ENCODE data around the gene ARAP2.

Gene ARAP2, protein sequence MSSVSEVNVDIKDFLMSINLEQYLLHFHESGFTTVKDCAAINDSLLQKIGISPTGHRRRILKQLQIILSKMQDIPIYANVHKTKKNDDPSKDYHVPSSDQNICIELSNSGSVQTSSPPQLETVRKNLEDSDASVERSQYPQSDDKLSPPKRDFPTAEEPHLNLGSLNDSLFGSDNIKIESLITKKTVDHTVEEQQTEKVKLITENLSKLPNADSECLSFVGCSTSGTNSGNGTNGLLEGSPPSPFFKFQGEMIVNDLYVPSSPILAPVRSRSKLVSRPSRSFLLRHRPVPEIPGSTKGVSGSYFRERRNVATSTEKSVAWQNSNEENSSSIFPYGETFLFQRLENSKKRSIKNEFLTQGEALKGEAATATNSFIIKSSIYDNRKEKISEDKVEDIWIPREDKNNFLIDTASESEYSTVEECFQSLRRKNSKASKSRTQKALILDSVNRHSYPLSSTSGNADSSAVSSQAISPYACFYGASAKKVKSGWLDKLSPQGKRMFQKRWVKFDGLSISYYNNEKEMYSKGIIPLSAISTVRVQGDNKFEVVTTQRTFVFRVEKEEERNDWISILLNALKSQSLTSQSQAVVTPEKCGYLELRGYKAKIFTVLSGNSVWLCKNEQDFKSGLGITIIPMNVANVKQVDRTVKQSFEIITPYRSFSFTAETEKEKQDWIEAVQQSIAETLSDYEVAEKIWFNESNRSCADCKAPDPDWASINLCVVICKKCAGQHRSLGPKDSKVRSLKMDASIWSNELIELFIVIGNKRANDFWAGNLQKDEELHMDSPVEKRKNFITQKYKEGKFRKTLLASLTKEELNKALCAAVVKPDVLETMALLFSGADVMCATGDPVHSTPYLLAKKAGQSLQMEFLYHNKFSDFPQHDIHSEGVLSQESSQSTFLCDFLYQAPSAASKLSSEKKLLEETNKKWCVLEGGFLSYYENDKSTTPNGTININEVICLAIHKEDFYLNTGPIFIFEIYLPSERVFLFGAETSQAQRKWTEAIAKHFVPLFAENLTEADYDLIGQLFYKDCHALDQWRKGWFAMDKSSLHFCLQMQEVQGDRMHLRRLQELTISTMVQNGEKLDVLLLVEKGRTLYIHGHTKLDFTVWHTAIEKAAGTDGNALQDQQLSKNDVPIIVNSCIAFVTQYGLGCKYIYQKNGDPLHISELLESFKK (N-terminal part only)

DNA sequence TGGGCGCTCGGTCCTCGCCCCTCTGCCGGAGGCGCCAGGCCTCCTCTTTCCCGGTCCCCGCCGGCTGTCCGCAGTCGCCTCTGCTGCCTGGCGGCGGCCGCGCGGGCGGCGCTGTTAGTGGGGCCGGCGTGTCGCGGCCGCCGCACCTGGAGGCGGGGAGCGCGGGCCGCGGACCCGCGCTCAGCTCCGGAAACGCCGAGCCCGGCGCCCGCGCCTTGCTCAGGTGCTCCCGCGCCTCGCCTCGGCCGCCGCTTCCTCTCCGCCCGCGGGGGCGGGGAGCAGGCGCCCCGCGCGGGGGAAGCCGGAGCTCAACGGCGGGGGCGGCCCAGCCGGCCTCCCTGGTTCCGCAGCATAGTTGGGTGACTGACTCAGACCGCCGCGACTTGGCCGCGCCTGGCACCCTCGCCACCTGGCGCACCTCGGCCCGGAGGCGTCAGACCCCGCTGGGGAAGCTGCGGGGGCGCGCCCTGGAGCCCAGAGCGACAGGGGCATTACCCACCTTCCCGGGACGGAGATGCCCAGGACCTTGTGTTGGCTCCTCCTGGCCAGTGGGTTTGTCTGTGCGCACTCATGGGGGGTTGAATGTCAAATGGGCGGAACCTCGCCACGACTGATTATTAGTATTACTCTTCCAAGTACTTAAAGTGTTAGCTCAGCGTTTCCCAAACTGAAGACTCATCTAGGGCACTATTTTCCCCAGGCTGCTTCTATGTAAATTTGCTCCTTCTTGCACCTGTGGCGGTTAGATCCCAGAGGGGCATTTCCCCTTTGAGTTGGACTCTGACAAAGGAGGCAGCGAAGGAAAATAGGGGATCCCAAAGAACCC is at the start of gene ARAP2:
Gene ARAP2 (minus strand): TSS at position 258 of the 826 bp plus-strand sequence. CDS start 15,028 bp downstream, outside the sequence.
- DNase-seq (ENCODE audit: low read depth): peak; percentile 70

DNA sequence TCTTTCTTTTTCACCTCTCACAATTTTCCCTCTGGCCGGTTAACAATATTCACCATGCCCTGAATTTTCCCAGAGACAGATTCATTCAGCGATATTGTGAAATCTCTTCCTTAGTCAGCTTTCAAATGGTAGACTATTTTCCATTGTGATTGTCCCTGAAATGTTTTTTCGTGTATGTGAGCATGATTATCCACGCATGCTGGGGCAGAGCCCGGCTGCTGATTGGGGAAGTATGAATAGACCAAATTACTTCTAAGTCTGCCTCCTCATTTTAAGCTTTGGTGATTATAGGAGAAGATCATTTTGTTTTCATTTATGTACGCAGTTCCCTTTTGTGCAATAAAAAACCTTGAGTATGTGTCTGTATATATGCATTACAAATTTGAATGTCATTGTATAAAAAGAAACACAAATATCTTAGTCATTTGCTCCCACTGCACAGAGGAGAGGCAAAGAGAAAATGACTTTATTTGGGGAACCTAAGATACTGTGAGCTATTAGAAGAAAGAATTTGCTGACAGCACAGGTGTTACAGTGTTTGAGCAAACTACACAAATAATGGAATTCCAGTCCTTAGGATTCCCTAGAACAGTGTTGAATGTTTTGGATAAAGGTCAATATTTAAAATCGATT is 48.4 kb upstream of the ARAP2 start:
- DNase-seq (ENCODE audit: low read depth): no peak

DNA sequence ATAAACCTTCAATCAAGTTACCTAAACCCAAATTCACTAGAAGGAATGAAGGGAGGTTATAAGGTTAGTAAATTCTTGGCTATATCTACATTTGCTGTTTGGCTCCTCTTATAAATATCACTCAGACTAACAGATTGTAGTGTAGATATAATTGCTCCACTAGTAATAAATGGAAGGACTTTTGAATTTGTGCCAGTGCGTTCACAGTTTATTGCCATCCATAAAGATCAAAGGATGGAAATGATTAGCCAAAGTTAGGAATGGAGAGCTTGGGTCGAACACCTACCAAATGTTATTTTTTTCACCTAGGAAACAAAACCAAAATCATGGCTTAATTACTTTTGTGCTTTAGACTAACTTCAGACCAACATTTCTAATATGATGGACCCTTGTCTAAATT is 46.3 kb upstream of the ARAP2 start:
- DNase-seq (ENCODE audit: low read depth): no peak

DNA sequence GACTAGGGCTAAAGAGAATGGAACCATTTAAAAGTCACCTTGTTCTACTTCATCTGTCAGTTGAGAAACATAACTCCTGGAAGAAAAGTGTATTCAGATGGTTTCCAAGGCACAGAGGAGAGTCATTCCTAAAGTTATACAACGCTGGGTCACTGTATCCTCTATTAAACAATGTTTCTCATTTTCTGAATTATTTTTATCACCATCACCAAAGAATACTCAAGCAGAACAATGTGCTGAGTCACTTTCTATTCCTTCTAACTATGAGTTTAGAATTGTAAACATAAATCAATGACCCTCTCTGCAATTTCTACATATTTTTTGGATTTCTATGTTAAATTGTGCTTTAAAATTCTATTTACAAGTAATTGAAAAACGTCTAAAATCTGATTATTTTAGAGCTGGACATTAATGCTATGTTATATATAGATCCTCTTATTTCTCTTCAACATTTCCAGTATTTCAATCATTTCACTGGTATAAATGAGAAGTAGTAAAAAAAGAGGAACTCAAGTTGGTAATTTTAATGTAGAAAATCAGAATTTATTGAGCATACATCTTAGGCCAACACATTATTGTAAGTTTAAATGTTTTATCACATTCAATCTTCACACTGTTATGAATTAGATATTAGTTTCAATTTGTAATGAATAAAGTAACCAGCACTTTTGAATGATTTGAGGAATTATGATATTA is 44.6 kb upstream of the ARAP2 start:
- no peak for DNase-seq (ENCODE audit: low read depth)

DNA sequence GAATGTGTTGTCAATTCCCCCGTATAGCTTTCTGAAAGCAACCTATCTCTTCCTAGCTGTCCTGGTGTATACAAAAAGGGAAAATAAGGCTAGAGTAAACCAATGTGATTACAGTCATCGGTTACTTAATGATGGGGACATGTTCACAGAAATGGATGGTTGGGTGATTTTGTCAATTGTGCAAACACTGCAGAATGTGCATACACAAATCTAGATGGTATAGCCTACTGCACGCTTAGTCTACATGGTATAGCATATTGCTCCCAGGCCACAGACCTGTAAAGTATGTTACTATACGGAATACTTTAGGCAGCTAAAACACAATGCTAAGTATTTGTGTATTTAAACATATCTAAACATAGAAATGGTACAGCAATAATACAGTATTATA is 42.2 kb upstream of the ARAP2 start:
- no peak for DNase-seq (ENCODE audit: low read depth)

DNA sequence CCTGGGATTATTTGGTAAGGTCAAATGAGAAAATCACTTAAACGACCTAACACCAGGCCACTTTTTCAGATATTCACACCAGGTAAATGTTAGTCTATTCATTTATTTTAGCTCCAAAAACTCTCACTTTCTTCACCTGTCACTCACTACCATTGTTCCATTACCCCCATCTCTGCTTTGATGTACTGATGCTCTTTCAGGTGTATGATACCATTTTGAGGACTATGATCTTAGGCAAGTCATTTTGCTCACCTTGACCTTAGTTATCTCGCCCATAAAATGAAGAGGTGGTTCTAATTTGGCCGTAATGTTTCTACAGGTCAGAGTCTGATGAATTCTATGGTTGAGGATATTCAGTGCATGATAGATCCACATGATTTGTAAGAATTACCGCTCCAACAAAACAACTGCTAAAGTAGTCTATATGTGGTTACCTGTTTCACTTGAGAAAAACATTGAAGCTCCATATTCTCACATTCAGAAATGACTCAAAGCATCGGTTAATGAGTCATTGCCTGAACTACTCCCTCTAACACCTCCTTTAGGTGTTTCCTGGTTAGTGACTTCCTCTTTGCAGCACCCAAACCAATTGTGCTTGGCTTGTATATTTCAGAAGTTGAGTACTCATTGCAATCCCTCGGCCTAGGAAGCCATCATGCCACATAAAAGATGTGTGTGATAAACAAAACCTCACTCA is 41.6 kb upstream of the ARAP2 start:
- peak; percentile 29 for DNase-seq (ENCODE audit: low read depth)

DNA sequence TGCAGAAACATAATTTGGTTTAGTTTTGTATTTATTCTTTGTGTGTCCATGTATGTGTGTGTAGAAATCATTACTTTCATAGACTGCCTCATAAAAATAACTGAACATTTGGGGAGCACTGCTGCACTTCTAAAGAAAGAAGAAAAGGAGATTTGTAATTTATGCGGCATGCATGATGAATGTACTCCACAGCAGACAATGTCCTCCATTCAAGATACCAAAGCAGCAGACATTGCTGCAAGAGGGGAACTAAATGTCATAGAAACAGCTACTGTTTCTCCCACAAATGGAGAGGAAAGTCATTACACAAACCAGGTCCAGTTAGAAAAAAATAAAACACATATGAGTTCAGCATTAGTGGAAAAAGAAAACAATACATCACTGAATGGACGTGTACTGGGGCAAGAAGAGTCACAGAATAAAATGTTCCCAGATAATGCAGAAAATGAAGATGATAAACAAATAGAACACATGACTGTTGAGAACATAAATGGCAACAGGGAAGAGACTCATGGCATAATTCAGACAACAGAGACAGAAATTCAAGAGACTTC is 39.7 kb upstream of the ARAP2 start:
- DNase-seq (ENCODE audit: low read depth): no peak

DNA sequence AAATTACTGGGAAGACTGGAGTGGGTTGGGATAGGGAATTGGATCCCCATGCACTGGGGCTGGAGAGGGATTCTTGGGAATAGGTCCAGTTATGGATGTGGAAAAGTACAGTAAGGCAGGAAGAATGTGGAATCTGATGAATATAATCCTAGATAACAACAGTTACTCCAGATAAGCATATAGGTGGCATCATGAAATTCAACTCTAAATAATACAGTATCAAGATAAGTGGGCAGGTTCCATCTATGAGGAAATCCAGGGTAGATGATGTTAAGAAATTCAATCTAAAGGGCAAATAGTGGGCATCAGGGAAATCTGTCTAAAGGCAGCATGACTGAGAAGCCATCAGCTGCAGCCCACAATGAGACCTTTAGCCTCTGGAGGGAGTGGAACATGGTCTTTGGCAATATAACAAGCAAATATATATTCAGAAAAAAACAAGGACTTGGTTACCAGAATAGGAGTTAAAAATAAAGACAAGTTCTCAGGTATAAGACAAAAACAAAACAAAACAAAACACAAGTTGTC is 38.3 kb upstream of the ARAP2 start:
- no peak for DNase-seq (ENCODE audit: low read depth)

DNA sequence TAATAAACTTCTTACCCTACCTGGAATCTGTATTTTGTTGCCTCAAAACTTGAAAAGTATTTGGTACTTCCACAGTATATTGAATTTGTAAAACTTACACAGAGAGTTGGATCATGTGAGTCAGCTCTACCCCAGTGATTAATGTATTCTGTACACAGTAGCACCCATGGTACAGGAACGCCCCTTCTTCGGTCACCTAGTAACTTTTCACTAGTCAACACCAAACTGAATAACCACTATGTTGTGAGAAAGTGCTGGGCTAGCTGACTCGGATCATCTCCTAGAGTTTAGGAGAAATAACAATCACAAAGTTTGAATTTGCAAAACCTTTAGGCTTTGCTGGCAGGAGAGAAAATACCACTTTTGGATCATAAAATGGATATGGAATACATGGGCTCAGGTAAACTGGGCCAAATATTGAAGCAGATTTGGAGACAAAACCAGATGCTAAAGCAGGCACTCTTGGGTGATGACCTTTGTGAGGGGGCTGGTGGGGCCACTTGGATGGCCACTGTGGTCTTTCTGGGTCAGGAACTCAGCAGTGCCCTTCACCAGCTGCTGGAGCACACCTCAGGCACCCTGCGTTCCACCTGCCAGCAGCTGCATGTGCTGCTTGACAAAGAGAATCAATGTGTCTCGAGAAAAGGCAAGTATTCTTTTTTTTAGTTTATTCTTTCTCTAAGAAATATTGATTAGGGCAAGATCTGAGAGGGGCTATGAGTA is 37.2 kb upstream of the ARAP2 start, which contains the start of gene DTHD1:
Gene DTHD1 (plus strand): TSS at position 233 of the 723 bp plus-strand sequence. CDS start 143 bp downstream, at position 376.
- no peak for DNase-seq (ENCODE audit: low read depth)

DNA sequence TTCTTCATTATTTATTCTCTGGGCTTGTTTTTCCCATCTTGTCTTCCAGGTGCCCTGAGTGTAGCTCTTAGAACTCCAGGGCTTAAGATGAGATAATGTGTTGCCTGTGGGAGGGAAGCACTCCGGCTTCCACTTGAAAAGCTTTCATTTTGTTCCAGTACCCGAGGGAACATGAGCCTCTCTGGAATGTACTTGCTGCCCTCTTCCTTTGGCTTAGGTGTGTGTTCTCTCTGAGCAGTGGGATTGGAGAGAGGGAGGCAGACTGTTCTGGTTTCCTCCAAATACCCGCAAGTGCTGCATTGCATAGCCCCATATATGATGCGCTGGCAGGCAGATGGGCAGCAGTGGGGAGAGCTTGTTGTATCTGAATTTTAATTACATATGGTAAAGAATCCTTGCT is 36.2 kb upstream of the ARAP2 start:
- DNase-seq (ENCODE audit: low read depth): no peak

DNA sequence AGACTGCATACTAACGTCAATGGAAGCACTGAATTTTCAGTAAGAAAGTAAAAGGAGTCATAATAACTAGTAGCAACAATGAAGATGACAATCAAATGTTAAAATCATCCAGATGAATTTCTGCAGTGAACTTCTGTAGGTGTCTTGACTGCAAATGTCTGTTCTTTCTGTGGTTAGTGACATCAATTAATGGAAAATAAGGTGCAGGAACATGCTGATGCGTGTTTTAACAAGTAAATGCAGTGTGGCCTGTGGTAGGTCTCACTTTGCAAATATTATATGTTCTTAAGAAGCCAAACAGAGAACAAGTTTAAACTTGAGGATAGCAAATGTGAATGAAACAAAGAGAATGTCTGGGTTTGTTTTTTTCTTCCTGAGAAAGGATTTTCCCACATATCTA is 34.5 kb upstream of the ARAP2 start:
- DNase-seq (ENCODE audit: low read depth): no peak

DNA sequence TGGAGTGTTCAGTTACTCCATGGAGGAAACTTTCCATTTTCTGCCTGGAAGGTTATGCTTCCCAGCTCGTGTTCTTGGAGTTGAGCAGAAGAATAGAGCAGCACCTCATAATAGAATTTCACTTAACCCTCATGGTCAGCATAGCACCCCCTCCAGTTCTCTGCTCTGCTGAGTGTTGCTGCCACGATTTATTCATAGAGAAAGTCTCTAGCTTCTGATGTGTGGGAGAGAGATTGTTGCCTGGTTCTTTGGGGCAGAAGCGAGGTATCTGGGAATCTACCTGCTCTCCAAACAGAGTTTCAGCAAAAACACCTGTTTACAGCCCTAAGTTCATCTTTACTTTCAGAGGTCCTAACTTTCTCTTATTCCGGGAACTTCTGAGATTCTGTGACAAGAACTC is 33.2 kb upstream of the ARAP2 start:
- no peak for DNase-seq (ENCODE audit: low read depth)

DNA sequence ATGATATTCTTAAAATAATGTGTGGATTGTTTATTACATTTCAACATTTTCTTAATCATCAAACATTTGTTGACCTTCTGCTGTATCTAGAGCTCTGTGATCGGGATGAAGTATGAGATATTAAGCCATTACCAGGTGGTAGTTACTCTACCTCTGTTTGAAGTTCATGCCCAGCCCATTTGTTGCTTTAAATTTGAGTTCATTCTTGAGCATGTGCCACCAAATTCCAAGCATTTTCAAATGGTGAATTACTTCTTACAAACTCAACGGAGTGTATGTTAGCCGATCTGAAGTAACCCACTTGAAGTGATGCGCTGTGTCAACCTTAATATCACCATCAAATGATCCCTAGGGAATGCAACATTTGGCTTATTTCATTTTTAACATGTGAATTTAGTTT is 29.8 kb upstream of the ARAP2 start:
- no peak for DNase-seq (ENCODE audit: low read depth)

DNA sequence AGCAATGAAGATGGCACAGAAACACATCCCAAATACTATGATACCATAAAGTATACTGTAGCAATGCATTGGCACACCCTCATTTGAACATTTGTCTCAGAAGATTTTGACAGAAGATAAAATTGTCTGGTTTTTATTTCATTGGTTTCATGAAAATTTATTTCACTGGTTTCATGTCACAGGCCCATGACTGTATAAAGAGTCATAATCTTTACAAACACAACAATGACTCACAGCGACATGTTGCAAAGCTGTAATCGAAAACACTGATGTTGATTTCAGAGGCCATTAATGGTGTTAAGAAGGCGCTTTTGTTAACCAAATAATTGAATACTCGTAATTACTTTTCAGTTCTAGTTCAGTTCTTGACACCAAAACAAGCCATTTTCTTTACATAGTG is 29.0 kb upstream of the ARAP2 start:
- no peak for DNase-seq (ENCODE audit: low read depth)

DNA sequence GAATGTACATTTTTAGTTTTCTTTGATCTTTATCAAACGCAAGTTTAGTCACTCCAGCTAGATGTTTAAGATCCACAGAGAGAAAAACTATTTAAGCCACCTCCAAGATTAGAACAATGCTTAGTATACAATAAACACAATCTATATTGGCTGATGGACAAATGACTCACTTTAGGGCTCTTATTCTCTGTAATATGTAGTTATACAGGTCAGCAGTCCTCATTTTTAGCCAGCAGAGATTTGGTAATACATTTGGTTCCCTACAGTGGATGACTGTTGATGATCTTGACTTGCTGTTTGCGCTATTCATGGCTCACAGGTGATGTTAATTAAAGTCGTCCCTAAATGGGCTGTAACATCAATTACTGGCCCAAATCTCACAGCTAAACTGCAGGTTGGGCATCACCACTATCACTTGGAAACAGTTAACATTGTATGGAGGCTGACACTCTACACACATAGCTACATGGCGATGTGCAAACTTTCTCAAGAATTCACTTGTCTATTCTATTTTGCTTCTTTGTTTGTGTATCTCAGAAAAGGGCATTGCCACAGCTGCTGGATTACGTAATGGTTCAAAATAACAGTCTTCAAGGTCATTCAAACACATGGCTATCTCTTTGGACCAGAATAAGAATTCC is 25.3 kb upstream of the ARAP2 start:
- DNase-seq (ENCODE audit: low read depth): no peak

DNA sequence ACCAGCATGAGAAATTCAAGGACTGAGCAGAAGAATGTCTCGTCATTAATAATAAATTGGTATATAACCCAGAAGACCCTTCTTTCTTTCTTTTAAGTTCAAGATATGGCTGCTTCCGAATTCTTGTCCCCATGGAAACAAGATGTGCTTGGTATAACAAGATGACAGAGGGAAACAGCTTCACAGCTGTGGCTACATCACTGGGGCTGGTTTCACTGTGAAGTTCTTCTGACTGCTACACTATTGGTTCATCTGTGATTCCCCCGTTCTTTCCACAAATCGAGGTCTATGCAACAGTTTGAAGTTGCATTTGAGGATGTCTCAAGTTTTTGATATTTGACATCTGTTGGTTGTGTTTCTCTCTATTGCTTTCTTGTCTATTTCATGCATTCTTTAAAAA is 24.8 kb upstream of the ARAP2 start:
- peak; percentile 10 for DNase-seq (ENCODE audit: low read depth)

DNA sequence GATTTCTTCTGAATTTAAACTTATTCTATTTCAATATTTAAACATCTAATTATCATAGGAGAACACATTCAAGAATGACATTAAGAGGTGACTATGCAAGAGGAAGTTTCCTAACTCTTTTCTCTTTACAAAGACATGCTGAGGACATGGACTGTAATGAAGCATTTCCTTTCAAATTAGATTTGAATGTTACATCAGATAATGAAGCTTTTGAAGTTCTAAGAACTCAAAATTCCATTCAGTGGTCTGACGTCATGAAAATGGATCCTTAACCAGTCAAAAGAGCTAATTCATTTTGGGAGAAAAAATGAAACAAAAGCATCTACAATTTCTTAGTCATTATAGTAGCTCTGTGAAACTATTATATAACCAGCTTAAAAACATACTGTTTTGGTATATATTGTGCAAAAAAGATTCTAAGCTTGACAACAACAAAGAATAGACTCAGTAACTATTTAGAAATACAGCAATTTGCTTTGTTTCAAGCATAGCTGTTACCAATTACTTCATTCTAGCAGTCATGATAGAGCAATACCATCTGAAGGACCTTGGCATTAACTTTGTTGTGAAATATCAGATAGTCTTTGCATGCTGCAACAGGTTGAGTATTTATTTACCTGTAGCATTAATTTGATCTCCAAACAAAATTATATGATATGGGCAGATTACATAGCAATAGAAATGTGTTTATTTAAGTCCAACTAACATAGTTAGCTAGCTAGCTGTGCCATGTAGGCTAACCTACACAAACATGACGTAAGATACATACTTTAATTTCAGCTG is 23.4 kb upstream of the ARAP2 start:
- DNase-seq (ENCODE audit: low read depth): no peak
